Fibroblast of skin of left biceps (primary cell): ENCODE data around the gene IRX4.

Experiments
- DNase-seq, 2 experiments: peaks; one replicate each; pipeline ENCODE4 v3.0.0-alpha.2; 2013; ENCODE audit warnings: low read depth in 2 of 2

IRX4 gene

GRCh38 chr5:1836891-1837880, 45.5 kb downstream of the IRX4 start:
- no peak for DNase-seq

GRCh38 chr5:1836176-1836890, 46.4 kb downstream of the IRX4 start:
- no peak for DNase-seq

- DNase-seq, result no peak
Measured at GRCh38 chr5:1835431-1835830, 47.3 kb downstream of the IRX4 start.

- DNase-seq, result no peak
Measured at GRCh38 chr5:1834721-1835429, 47.9 kb downstream of the IRX4 start.

GRCh38 chr5:1834022-1834551, 48.6 kb downstream of the IRX4 start:
- no peak for DNase-seq

- DNase-seq, result no peak
Measured at GRCh38 chr5:1833264-1834021, 49.3 kb downstream of the IRX4 start.

- DNase-seq, result no peak
Measured at GRCh38 chr5:1832511-1833250, 50.0 kb downstream of the IRX4 start.

- no peak for DNase-seq
Measured at GRCh38 chr5:1831677-1832313, 50.9 kb downstream of the IRX4 start.

GRCh38 chr5:1831257-1831656, 51.5 kb downstream of the IRX4 start:
- no peak for DNase-seq

GRCh38 chr5:1830571-1831228, 52.0 kb downstream of the IRX4 start:
- no peak for DNase-seq

GRCh38 chr5:1827886-1828397, 54.8 kb downstream of the IRX4 start:
- no peak for DNase-seq
